Inflammatory macrophage (primary cell): Measurements from ENCODE around the gene CAMSAP1.
"Not testable (repeated sequence)": the region's sequence is repeated elsewhere in the genome, so short reads cannot be mapped to it uniquely, and the experiment has no call there.

Experiments used
- DNase-seq, 2 donors: peaks; one replicate each; pipeline ENCODE4 v3.0.0-alpha.2; 2020 to 2022
- total RNA-seq, 18 experiments: gene quantifications; one replicate each; lab custom pipeline; 2026; ENCODE audit warnings: mixed read lengths in 6 of 18, inconsistent platforms in 2 of 18; lab: John Stamatoyannopoulos, UW

Gene CAMSAP1
- 30.4 to 165 (median 108) reads per million in 18 experiments for total RNA-seq

GRCh38 chr9:135907431-135908092 is at the start of gene CAMSAP1:
Gene CAMSAP1 (minus strand): TSS chr9:135907546. CDS start chr9:135907159, 387 bp downstream.
- peak; percentile 95 to 96 for DNase-seq

GRCh38 chr9:135956802-135957174 is 49.4 kb upstream of the CAMSAP1 start:
- DNase-seq, result no peak

GRCh38 chr9:135955934-135956801 is 48.8 kb upstream of the CAMSAP1 start:
- DNase-seq, result no peak

GRCh38 chr9:135952664-135953206 is 45.4 kb upstream of the CAMSAP1 start:
- DNase-seq, result no peak

- no peak for DNase-seq
Measured at GRCh38 chr9:135951889-135952663, 44.7 kb upstream of the CAMSAP1 start.

- not testable (repeated sequence) for DNase-seq
Measured at GRCh38 chr9:135951310-135951709, 44.0 kb upstream of the CAMSAP1 start.

- not testable (repeated sequence) for DNase-seq
Measured at GRCh38 chr9:135950841-135951240, 43.5 kb upstream of the CAMSAP1 start.

GRCh38 chr9:135950135-135950682 is 42.9 kb upstream of the CAMSAP1 start:
- DNase-seq, result no peak

GRCh38 chr9:135949501-135950134 is 42.3 kb upstream of the CAMSAP1 start:
- DNase-seq, result no peak

- DNase-seq, result no peak
Measured at GRCh38 chr9:135948968-135949367, 41.6 kb upstream of the CAMSAP1 start.

- DNase-seq, result no peak
Measured at GRCh38 chr9:135948446-135948845, 41.1 kb upstream of the CAMSAP1 start.

GRCh38 chr9:135947582-135947981 is 40.2 kb upstream of the CAMSAP1 start:
- no peak for DNase-seq

- DNase-seq, result not testable (repeated sequence)
Measured at GRCh38 chr9:135947105-135947504, 39.8 kb upstream of the CAMSAP1 start.

GRCh38 chr9:135946392-135946994 is 39.1 kb upstream of the CAMSAP1 start:
- no peak for DNase-seq

- DNase-seq, result no peak
Measured at GRCh38 chr9:135945969-135946368, 38.6 kb upstream of the CAMSAP1 start.

- DNase-seq, result no peak
Measured at GRCh38 chr9:135944444-135945252, 37.3 kb upstream of the CAMSAP1 start.

GRCh38 chr9:135943604-135944003 is 36.3 kb upstream of the CAMSAP1 start:
- DNase-seq, result not testable (repeated sequence)

GRCh38 chr9:135941288-135941995 is 34.1 kb upstream of the CAMSAP1 start:
- no peak for DNase-seq

GRCh38 chr9:135939351-135940265 is 32.3 kb upstream of the CAMSAP1 start:
- no peak for DNase-seq
